GM21825 (cell line): ENCODE measurements around the gene PCDHGA6.
A peak's percentile ranks its signal among the peaks of the same experiment; 100 is the strongest.
"Not testable (repeated sequence)": the region's sequence is repeated elsewhere in the genome, so short reads cannot be mapped to it uniquely, and the experiment has no call there.

ENCODE experiments used
- ATAC-seq: cut with Tn5 transposase; IDR thresholded peaks from one replicate; pipeline ENCODE4 v1.9.1; 2021; ENCODE audit warnings: mild to moderate bottlenecking, moderate library complexity; ENCODE audit not compliant: unreplicated experiment

Gene PCDHGA6

DNA sequence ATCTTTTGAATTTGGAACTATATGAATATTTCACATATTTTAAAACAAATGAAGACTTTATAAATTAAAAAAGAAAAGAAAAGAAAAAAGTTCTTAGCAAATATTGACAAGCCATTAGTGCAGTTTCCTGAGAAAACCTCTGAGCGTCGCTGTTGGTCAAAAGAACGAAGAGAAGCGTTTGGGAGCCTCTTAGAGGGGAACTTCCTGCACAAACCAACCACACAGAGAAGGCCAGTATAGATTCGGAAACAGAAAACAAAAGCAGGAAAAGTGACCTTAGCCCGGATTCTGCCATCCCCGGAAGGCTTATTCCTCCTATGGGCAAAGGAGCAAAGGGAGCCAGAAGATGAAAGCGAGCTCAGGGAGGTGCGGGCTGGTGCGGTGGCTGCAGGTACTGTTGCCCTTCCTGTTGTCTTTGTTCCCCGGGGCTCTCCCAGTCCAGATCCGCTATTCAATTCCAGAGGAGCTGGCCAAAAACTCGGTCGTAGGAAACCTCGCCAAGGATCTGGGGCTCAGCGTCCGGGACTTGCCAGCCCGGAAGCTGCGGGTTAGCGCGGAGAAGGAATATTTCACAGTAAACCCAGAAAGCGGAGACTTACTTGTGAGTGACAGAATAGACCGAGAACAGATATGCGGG is 13.8 kb upstream of the PCDHGA6 start, which contains the start of gene PCDHGB2:
PCDHGB2 (plus strand) TSS at position 205 of the 637 bp plus-strand sequence; CDS start at position 347, 142 bp downstream.
- ATAC-seq: no peak

DNA sequence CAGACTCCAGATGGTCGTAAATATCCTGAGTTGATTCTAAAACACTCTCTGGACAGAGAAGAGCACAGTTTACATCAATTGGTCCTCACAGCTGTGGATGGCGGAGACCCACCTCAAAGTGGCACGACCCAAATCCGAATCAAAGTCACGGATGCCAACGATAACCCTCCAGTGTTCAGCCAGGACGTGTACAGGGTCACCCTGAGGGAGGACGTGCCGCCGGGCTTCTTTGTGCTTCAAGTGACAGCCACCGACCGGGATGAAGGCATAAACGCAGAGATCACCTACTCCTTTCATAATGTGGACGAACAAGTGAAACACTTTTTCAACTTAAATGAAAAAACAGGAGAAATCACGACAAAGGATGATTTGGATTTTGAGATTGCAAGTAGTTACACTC is 13.0 kb upstream of the PCDHGA6 start:
- ATAC-seq: no peak

DNA sequence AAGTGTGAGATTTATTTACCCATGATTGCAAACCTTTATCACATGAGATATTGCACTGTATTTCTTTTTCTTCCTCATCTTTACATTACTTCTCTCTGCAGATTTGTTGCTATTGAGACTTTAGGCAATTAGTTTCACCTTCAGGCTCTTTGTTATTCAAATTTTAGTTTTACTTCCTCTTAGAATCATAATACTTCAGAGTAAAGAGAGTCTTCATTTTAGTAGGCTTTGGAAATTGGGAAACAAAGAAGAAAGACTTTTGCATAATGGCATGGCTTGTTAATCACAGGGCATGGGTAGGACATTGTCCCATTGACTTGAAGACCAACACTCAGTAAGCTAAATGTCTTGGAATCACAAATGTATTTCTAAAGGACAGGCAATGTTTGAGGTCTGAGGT is 11.0 kb upstream of the PCDHGA6 start:
- no peak for ATAC-seq

- no peak for ATAC-seq
These were observed 9.6 kb upstream of the PCDHGA6 start, which contains the start of gene PCDHGA5 for GRCh38 chr5:141363952-141364660. Gene PCDHGA5 (plus strand): TSS chr5:141364162. CDS start chr5:141364331, 169 bp downstream.

DNA sequence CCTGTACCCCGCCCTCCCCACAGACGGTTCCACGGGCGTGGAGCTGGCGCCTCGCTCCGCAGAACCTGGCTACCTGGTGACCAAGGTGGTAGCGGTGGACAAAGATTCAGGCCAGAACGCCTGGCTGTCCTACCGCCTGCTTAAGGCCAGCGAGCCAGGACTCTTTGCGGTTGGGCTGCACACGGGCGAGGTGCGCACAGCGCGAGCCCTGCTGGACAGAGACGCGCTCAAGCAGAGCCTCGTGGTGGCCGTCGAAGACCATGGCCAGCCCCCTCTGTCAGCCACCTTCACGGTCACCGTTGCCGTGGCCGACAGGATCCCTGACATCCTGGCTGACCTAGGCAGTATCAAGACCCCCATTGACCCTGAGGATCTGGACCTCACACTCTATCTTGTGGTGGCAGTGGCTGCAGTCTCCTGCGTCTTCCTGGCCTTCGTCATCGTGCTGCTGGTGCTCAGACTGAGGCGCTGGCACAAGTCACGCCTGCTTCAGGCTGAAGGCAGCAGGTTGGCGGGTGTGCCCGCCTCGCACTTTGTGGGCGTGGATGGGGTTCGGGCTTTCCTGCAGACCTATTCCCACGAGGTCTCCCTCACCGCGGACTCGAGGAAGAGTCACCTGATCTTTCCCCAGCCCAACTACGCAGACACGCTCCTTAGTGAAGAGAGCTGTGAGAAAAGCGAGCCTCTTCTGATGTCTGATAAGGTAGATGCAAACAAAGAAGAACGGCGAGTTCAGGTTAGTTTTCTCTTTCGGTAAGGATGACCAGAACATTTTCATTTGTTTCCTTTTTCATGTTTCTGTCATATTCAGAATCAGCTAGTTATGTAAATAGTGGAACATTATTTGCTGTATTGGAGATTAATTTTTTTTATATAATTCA is 7.4 kb upstream of the PCDHGA6 start:
- no peak for ATAC-seq

- ATAC-seq: peak; percentile 70
These were observed 3.5 kb upstream of the PCDHGA6 start, which contains the start of gene PCDHGB3 for GRCh38 chr5:141369994-141370848. Gene PCDHGB3 (plus strand): TSS chr5:141370242. CDS start chr5:141370395, 153 bp downstream.

DNA sequence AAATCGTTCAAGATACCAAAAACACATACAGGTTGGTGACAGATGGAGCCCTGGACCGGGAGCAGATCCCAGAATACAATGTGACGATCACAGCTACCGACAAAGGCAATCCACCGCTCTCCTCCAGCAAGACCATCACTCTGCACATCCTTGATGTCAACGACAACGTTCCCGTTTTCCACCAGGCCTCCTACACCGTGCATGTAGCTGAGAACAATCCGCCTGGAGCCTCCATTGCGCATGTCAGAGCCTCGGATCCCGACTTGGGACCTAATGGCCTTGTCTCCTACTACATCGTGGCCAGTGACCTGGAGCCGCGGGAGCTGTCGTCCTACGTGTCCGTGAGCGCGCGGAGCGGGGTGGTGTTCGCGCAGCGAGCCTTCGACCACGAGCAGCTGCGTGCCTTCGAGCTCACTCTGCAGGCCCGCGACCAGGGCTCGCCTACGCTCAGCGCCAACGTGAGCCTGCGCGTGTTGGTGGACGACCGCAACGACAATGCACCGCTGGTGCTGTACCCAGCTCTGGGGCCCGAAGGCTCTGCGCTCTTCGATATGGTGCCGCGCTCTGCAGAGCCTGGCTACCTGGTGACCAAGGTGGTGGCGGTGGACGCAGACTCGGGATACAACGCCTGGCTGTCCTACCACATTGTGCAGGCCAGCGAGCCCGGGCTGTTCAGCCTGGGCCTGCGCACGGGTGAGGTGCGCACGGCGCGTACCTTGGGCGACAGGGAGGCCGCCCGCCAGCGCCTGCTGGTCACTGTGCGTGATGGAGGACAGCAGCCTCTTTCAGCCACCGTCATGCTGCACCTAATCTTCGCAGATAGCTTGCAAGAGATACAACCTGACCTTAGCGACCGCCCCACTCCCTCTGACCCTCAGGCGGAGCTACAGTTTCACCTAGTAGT is 1.9 kb upstream of the PCDHGA6 start:
- ATAC-seq: no peak

- ATAC-seq: no peak
These were observed 936 bp downstream of the PCDHGA6 start for GRCh38 chr5:141374627-141375026.

DNA sequence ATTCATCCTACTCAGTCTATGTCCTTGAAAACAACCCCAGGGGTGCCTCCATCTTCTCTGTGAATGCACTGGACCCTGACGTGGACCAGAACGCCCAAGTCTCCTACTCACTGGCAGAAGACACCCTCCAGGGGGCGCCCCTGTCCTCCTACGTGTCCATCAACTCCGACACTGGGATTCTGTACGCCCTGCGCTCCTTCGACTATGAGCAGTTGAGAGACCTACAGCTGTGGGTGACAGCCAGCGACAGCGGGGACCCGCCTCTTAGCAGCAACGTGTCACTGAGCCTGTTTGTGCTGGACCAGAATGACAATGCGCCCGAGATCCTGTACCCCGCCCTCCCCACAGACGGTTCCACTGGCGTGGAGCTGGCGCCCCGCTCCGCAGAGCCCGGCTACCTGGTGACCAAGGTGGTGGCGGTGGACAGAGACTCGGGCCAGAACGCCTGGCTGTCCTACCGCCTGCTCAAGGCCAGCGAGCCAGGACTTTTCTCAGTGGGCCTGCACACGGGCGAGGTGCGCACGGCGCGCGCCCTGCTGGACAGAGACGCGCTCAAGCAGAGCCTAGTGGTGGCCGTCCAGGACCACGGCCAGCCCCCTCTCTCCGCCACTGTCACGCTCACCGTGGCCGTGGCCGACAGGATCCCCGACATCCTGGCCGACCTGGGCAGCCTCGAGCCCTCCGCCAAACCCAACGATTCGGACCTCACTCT is 1.9 kb downstream of the PCDHGA6 start:
- not testable (repeated sequence) for ATAC-seq

GRCh38 chr5:141382469-141383294 is 9.0 kb downstream of the PCDHGA6 start, which contains the start of gene PCDHGA7:
Gene PCDHGA7 (plus strand): TSS chr5:141382742. CDS start chr5:141382900, 158 bp downstream.
- ATAC-seq: no peak

GRCh38 chr5:141383345-141383744 is 9.7 kb downstream of the PCDHGA6 start:
- no peak for ATAC-seq

DNA sequence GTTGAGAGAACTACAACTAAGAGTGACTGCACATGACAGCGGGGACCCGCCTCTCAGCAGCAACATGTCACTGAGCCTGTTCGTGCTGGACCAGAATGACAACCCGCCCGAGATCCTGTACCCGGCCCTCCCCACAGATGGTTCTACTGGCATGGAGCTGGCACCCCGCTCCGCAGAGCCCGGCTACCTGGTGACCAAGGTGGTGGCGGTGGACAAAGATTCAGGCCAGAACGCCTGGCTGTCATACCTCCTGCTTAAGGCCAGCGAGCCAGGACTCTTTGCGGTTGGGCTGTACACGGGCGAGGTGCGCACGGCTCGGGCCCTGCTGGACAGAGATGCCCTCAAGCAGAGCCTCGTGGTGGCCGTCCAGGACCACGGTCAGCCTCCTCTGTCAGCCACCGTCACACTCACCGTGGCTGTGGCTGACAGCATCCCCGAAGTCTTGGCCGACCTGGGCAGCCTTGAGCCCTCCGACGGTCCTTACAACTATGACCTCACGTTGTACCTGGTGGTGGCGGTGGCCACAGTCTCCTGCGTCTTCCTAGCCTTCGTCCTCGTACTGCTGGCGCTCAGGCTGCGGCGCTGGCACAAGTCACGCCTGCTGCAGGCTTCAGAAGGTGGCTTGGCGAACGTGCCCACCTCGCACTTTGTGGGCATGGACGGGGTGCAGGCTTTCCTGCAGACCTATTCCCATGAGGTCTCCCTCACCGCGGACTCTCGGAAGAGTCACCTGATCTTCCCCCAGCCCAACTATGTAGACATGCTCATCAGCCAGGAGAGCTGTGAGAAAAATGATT is 11.0 kb downstream of the PCDHGA6 start:
- ATAC-seq: no peak

DNA sequence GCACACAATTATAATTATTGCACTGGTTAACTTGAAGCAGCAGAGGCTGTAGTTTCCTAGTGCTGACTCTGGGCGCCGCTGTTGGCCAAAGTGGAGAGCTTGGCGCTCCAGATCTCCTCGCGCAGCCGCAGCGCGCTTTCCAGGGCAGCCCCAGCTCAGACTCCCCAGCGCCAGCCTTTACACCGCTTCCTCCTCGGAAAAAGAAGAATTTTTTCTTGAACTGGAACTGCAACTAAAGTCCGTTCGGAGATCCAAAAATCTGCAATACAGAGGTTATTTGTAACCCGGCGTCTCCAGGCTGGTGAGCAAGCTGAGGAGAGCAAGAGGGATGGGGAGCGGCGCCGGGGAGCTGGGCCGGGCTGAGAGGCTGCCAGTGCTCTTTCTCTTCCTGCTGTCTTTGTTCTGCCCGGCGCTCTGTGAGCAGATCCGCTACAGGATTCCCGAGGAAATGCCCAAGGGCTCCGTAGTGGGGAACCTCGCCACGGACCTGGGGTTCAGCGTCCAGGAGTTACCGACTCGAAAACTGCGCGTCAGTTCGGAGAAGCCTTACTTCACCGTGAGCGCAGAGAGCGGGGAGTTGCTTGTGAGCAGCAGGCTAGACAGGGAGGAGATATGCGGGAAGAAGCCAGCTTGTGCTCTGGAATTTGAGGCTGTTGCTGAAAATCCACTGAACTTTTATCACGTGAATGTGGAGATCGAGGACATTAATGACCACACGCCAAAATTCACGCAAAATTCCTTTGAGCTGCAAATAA is 14.0 kb downstream of the PCDHGA6 start, which contains the start of gene PCDHGB4:
PCDHGB4 (plus strand) TSS at position 142 of the 755 bp plus-strand sequence; CDS start at position 329, 187 bp downstream.
- ATAC-seq: peak; percentile 60

GRCh38 chr5:141388661-141389060 is 15.0 kb downstream of the PCDHGA6 start:
- no peak for ATAC-seq

DNA sequence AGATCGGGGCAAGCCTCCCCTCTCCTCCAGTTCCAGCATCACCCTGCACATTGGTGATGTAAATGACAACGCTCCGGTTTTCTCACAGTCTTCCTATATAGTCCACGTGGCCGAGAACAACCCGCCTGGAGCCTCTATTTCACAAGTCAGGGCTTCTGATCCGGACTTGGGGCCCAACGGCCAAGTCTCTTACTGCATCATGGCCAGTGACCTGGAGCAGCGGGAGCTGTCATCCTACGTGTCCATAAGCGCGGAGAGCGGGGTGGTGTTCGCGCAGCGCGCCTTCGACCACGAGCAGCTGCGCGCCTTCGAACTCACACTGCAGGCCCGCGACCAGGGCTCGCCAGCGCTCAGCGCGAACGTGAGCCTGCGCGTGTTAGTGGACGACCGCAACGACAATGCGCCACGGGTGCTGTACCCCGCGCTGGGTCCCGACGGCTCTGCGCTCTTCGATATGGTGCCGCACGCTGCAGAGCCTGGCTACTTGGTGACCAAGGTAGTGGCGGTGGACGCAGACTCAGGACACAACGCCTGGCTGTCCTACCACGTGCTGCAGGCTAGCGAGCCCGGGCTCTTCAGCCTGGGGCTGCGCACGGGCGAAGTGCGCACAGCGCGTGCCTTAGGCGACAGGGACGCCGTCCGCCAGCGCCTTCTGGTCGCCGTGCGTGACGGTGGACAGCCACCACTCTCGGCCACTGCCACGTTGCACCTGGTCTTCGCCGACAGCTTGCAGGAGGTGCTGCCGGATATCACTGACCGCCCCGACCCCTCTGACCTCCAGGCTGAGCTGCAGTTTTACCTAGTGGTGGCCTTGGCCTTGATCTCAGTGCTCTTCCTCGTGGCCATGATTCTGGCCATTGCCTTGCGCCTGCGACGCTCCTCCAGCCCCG is 15.7 kb downstream of the PCDHGA6 start:
- no peak for ATAC-seq
